HCT116 (cell line): ENCODE measurements around the gene TGFBR1. TPM values are rescaled to one million over a fixed set of nuclear protein-coding genes. Genes with fewer than 3 reads are reported as not detected.

ENCODE experiments used
- ATAC-seq: fragments of 200-7000 bp; cut with Tn5 transposase; 2 replicates; pipeline ENCODE4 v1.9.1; 2020; ENCODE audit warnings: mild to moderate bottlenecking, moderate library complexity
- BruUV-seq: library from RNA; stranded (reverse); fragments of 400-500 nt; replicated peaks from 2 replicates; lab custom pipeline; 2021; lab: Mats Ljungman, UMichigan
- CTCF ChIA-PET: fragments of 300-600 bp; sonication (Branson Sonifier 250); formaldehyde crosslinking; loops from one replicate; lab custom pipeline; 2021; ENCODE audit warnings: antibody characterized with exemption; lab: Charles Lee
- POLR2A ChIA-PET: fragments of 300-600, 350-600 bp; sonication (Branson Sonifier 250); formaldehyde crosslinking; loops from one replicate; lab custom pipeline; 2021; ENCODE audit warnings: antibody characterized with exemption; lab: Charles Lee
- RAD21 ChIA-PET, 2 experiments: fragments of 300-600 bp; sonication (Branson Sonifier 250); formaldehyde crosslinking; loops; one replicate each; lab custom pipeline; 2023; ENCODE audit warnings: low total read pairs in 2 of 2; ENCODE audit not compliant: uncharacterized antibody in 2 of 2, unreplicated experiment in 2 of 2, low non-redundant PET in 1 of 2; lab: Charles Lee
- DNase-seq: peaks from one replicate; pipeline ENCODE4 v3.0.0-alpha.2; 2010; ENCODE audit warnings: low read depth, low spot score
- H2AFZ ChIP-seq: fragments of 200-600 bp; shearing (Covaris generic), sonication (generic); 2 replicates; pipeline ENCODE4 v1.6.1; 2017; ENCODE audit warnings: low read depth, mixed run types, mixed read lengths, antibody characterized with exemption, low read length; ENCODE audit not compliant: poor library complexity, severe bottlenecking
- H3K27ac ChIP-seq: 2 replicates; pipeline ENCODE4 v1.5.1; 2012; ENCODE audit warnings: low read depth, low read length
- H3K27me3 ChIP-seq: fragments of 200-600 bp; sonication (generic); 2 replicates; pipeline ENCODE4 v1.6.1; 2016; ENCODE audit warnings: mixed run types, low read length, mixed read lengths; ENCODE audit not compliant: insufficient read depth
- H3K36me3 ChIP-seq, 2 experiments: fragments of 200-500 bp in 1 of 2; fragments of 200-600 bp in 1 of 2; sonication (Bioruptor generic) in 1 of 2; sonication (generic) in 1 of 2; 2 replicates each; pipeline versions ENCODE4 v1.5.1 to v1.6.1; 2014 to 2016; ENCODE audit warnings: low read length in 2 of 2, inconsistent platforms in 1 of 2, mixed read lengths in 1 of 2, mixed run types in 1 of 2; ENCODE audit not compliant: insufficient read depth in 2 of 2, control insufficient read depth in 1 of 2
- H3K4me1 ChIP-seq, 2 experiments: fragments of 200-600 bp in 1 of 2; sonication (generic) in 1 of 2; 2 replicates each; pipeline versions ENCODE4 v1.5.1 to v1.6.1; 2012 to 2017; ENCODE audit warnings: low read length in 2 of 2, inconsistent platforms in 1 of 2, mild to moderate bottlenecking in 1 of 2, mixed read lengths in 1 of 2, mixed run types in 1 of 2, moderate library complexity in 1 of 2; ENCODE audit not compliant: insufficient read depth in 2 of 2, control insufficient read depth in 1 of 2
- H3K4me2 ChIP-seq: fragments of 200-600 bp; sonication (generic); 2 replicates; pipeline ENCODE4 v1.6.1; 2017; ENCODE audit warnings: mixed run types, low read length, mixed read lengths
- H3K4me3 ChIP-seq, 2 experiments: fragments of 200-600 bp in 1 of 2; sonication (generic) in 1 of 2; replicated peaks in 1 of 2; 2 replicates each; pipeline ENCODE4 v1.5.1; 2011 to 2016; ENCODE audit warnings: low read length in 2 of 2, control low read depth in 1 of 2, low read depth in 1 of 2, mild to moderate bottlenecking in 1 of 2, mixed read lengths in 1 of 2, mixed run types in 1 of 2
- H3K79me2 ChIP-seq: fragments of 200-600 bp; sonication (generic); 2 replicates; pipeline ENCODE4 v1.6.1; 2017; ENCODE audit warnings: mild to moderate bottlenecking, mixed run types, low read length, moderate library complexity, mixed read lengths; ENCODE audit not compliant: insufficient read depth
- H3K9ac ChIP-seq: fragments of 200-600 bp; sonication (generic); 2 replicates; pipeline ENCODE4 v1.6.1; 2016; ENCODE audit warnings: low read length, mixed read lengths
- H3K9me2 ChIP-seq: fragments of 200-600 bp; sonication (generic), shearing (Covaris generic); 2 replicates; pipeline ENCODE4 v1.6.1; 2017; ENCODE audit warnings: mixed run types, mild to moderate bottlenecking, moderate library complexity; ENCODE audit not compliant: insufficient read depth
- H3K9me3 ChIP-seq, 2 experiments: fragments of 200-500 bp in 1 of 2; fragments of 200-600 bp in 1 of 2; sonication (Bioruptor generic) in 1 of 2; sonication (generic) in 1 of 2; 2 replicates each; pipeline ENCODE4 v1.6.1; 2014 to 2017; ENCODE audit warnings: low read length in 2 of 2, mixed read lengths in 2 of 2, inconsistent platforms in 1 of 2, low read depth in 1 of 2, mild to moderate bottlenecking in 1 of 2, mixed run types in 1 of 2, moderate library complexity in 1 of 2; ENCODE audit not compliant: control insufficient read depth in 1 of 2, insufficient read depth in 1 of 2
- H4K20me1 ChIP-seq: fragments of 200-600 bp; sonication (generic), shearing (Covaris generic); 2 replicates; pipeline ENCODE4 v1.6.1; 2017; ENCODE audit warnings: mixed run types, mild to moderate bottlenecking, moderate library complexity; ENCODE audit not compliant: insufficient read depth
- CBX3 ChIP-seq: IDR thresholded peaks from 2 replicates; pipeline ENCODE4 v1.6.1; 2012; ENCODE audit warnings: low read depth
- CEBPB ChIP-seq: IDR thresholded peaks from 2 replicates; pipeline ENCODE4 v1.6.1; 2012; ENCODE audit warnings: low read depth
- ELF1 ChIP-seq: IDR thresholded peaks from 2 replicates; pipeline ENCODE4 v1.6.1; 2012; ENCODE audit warnings: low read depth, borderline replicate concordance
- EZH2 ChIP-seq: fragments of 200-600 bp; sonication (generic); IDR thresholded peaks from 2 replicates; pipeline ENCODE4 v1.6.1; 2017; ENCODE audit warnings: antibody characterized with exemption, mixed run types
- FOSL1 ChIP-seq: IDR thresholded peaks from 2 replicates; pipeline ENCODE4 v1.6.1; 2012; ENCODE audit warnings: low read depth
- MAX ChIP-seq: IDR thresholded peaks from 2 replicates; pipeline ENCODE4 v1.6.1; 2012
- POLR2A ChIP-seq: IDR thresholded peaks from 2 replicates; pipeline ENCODE4 v1.7.0; 2011; ENCODE audit warnings: borderline replicate concordance; ENCODE audit not compliant: insufficient read depth, insufficient read length; ENCODE audit errors: extremely low read depth
- POLR2AphosphoS5 ChIP-seq: IDR thresholded peaks from 2 replicates; pipeline ENCODE4 v1.6.1; 2011; ENCODE audit warnings: mild to moderate bottlenecking, low read depth, low read length, moderate library complexity
- RAD21 ChIP-seq: IDR thresholded peaks from 2 replicates; pipeline ENCODE4 v1.6.1; 2012; ENCODE audit warnings: low read depth, mild to moderate bottlenecking
- SIN3A ChIP-seq: IDR thresholded peaks from 2 replicates; pipeline ENCODE4 v1.6.1; 2012; ENCODE audit warnings: low read depth
- SRF ChIP-seq: IDR thresholded peaks from 2 replicates; pipeline ENCODE4 v1.6.1; 2012; ENCODE audit warnings: low read depth
- TCF7L2 ChIP-seq: IDR thresholded peaks from 2 replicates; pipeline ENCODE4 v1.7.0; 2011; ENCODE audit warnings: borderline replicate concordance, inconsistent platforms; ENCODE audit not compliant: insufficient read depth, insufficient read length; ENCODE audit errors: extremely low read depth
- YY1 ChIP-seq: IDR thresholded peaks from 2 replicates; pipeline ENCODE4 v1.6.1; 2011; ENCODE audit warnings: low read length, low read depth, moderate library complexity, mild to moderate bottlenecking; ENCODE audit not compliant: insufficient replicate concordance; ENCODE audit errors: extremely low read depth
- ZFX ChIP-seq: fragments of 450-650 bp; IDR thresholded peaks from 2 replicates; pipeline ENCODE4 v1.6.1; 2017
- intact Hi-C: fragments of 100-400 bp; cut with micrococcal nuclease; formaldehyde crosslinking; loops from 2 replicates; pipeline ENCODE4 v1.10.0; 2022
- total RNA-seq: library from RNA; stranded (reverse); gene quantifications from one replicate; pipeline ENCODE4 v1.2.1, GENCODE V29; 2021; ENCODE audit not compliant: unreplicated experiment
- TF ChIP-seq, protein P1 (sequence below): IDR thresholded peaks from 2 replicates; pipeline ENCODE4 v1.6.1; 2012
- TF ChIP-seq, protein P2 (sequence below): IDR thresholded peaks from 2 replicates; pipeline ENCODE4 v1.6.1; 2011; ENCODE audit warnings: mild to moderate bottlenecking, low read length, moderate library complexity; ENCODE audit not compliant: insufficient replicate concordance; ENCODE audit errors: extremely low read depth
- TF ChIP-seq, protein P3 (sequence below), 3 experiments: fragments of 200-600 bp in 1 of 3; sonication (generic) in 1 of 3; IDR thresholded peaks in 2 of 3; conservative IDR thresholded peaks in 1 of 3; 2 replicates each; pipeline ENCODE4 v1.5.1; 2012 to 2017; ENCODE audit warnings: low read depth in 2 of 3, low read length in 2 of 3, antibody characterized with exemption in 1 of 3, borderline replicate concordance in 1 of 3, control low read depth in 1 of 3, mild to moderate bottlenecking in 1 of 3, mixed read lengths in 1 of 3, mixed run types in 1 of 3, moderate library complexity in 1 of 3; ENCODE audit not compliant: insufficient read depth in 1 of 3

Gene TGFBR1
- total RNA-seq, 1 experiment from 2014 or later = 26.6 TPM

- no peaks in the 10 kb centered on the region for H3K27me3 ChIP-seq
- no peaks in the 10 kb centered on the region for H3K36me3 ChIP-seq
- no peak for ATAC-seq
- H3K9me3 ChIP-seq = no peaks in the 10 kb centered on the region
- H3K27ac ChIP-seq = no peak overlapping the region
- H3K4me2 ChIP-seq = no peak overlapping the region
- H3K4me1 ChIP-seq = no peaks in the 10 kb centered on the region
- ChIA-PET RAD21 (no interaction called here), CTCF (no interaction called here), POLR2A (no interaction called here)
- BruUV-seq = no TSS peak
- intact Hi-C loops = no loop called here
- no peaks in the 10 kb centered on the region for H3K9me2 ChIP-seq
- H3K9ac ChIP-seq = no peak overlapping the region
- no peak for DNase-seq
- H4K20me1 ChIP-seq = no peaks in the 10 kb centered on the region
- H3K79me2 ChIP-seq = no peaks in the 10 kb centered on the region
- no peak overlapping the region for H2AFZ ChIP-seq
- H3K4me3 ChIP-seq = no peak overlapping the region
- TF ChIP-seq, protein P1, sequence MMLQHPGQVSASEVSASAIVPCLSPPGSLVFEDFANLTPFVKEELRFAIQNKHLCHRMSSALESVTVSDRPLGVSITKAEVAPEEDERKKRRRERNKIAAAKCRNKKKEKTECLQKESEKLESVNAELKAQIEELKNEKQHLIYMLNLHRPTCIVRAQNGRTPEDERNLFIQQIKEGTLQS = no peak
- TF ChIP-seq TCF7L2 (no peak), YY1 (no peak), RAD21 (no peak), POLR2AphosphoS5 (no peak), SIN3A (no peak), CEBPB (no peak), SRF (no peak), EZH2 (no peak), MAX (no peak), ELF1 (no peak), FOSL1 (no peak), ZFX (no peak), POLR2A (no peak), CBX3 (no peak)
- TF ChIP-seq, protein P2, sequence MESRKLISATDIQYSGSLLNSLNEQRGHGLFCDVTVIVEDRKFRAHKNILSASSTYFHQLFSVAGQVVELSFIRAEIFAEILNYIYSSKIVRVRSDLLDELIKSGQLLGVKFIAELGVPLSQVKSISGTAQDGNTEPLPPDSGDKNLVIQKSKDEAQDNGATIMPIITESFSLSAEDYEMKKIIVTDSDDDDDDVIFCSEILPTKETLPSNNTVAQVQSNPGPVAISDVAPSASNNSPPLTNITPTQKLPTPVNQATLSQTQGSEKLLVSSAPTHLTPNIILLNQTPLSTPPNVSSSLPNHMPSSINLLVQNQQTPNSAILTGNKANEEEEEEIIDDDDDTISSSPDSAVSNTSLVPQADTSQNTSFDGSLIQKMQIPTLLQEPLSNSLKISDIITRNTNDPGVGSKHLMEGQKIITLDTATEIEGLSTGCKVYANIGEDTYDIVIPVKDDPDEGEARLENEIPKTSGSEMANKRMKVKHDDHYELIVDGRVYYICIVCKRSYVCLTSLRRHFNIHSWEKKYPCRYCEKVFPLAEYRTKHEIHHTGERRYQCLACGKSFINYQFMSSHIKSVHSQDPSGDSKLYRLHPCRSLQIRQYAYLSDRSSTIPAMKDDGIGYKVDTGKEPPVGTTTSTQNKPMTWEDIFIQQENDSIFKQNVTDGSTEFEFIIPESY = no peak
- TF ChIP-seq, protein P3, sequence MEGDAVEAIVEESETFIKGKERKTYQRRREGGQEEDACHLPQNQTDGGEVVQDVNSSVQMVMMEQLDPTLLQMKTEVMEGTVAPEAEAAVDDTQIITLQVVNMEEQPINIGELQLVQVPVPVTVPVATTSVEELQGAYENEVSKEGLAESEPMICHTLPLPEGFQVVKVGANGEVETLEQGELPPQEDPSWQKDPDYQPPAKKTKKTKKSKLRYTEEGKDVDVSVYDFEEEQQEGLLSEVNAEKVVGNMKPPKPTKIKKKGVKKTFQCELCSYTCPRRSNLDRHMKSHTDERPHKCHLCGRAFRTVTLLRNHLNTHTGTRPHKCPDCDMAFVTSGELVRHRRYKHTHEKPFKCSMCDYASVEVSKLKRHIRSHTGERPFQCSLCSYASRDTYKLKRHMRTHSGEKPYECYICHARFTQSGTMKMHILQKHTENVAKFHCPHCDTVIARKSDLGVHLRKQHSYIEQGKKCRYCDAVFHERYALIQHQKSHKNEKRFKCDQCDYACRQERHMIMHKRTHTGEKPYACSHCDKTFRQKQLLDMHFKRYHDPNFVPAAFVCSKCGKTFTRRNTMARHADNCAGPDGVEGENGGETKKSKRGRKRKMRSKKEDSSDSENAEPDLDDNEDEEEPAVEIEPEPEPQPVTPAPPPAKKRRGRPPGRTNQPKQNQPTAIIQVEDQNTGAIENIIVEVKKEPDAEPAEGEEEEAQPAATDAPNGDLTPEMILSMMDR (IDR thresholded peaks at IDR 0.05 in 2 of 3, conservative IDR thresholded peaks at IDR 0.05 in 1 of 3; ENCODE audit: borderline replicate concordance in 1 of 3, insufficient read depth in 1 of 3, low read depth in 2 of 3, low read length in 2 of 3) = no peak
Measured at GRCh38 chr9:99167694-99168093, 62.8 kb downstream of the TGFBR1 start.
